Kidney (tissue), 14 donors: Measurements from ENCODE around the gene WRAP73. TPM values are rescaled to one million over a fixed set of nuclear protein-coding genes. Genes with fewer than 3 reads are reported as not detected.

ENCODE experiments used
- DNase-seq, 5 donors: peaks; one replicate each; pipeline ENCODE4 v3.0.0-alpha.2; 2013 to 2020
- FAIRE-seq: peaks from 2 replicates; lab custom pipeline; 2012; peaks lifted over from hg19 to GRCh38; lab: Jason Lieb, UNC
- H3K27ac ChIP-seq, 2 donors: one replicate each; pipeline ENCODE4 v1.7.0; 2013; ENCODE audit warnings: low read depth in 2 of 2, low read length in 2 of 2, inconsistent platforms in 1 of 2
- H3K27me3 ChIP-seq: one replicate; pipeline ENCODE4 v1.7.1; 2013; ENCODE audit warnings: low read length, inconsistent platforms; ENCODE audit not compliant: control insufficient read depth, insufficient read depth
- H3K36me3 ChIP-seq, 3 donors: one replicate each; pipeline versions ENCODE4 v1.7.0 to v1.7.1; 2013; ENCODE audit warnings: low read length in 3 of 3, control low read depth in 1 of 3, inconsistent platforms in 1 of 3; ENCODE audit not compliant: insufficient read depth in 3 of 3, control insufficient read depth in 2 of 3
- H3K4me1 ChIP-seq, 3 donors: one replicate each; pipeline versions ENCODE4 v1.7.0 to v1.7.1; 2013; ENCODE audit warnings: low read length in 3 of 3, inconsistent platforms in 1 of 3, low read depth in 1 of 3; ENCODE audit not compliant: control insufficient read depth in 2 of 3, insufficient read depth in 2 of 3
- H3K4me3 ChIP-seq, 3 donors: one replicate each; pipeline versions ENCODE4 v1.7.0 to v1.8.1; 2013; ENCODE audit warnings: low read length in 3 of 3, control low read depth in 1 of 3, inconsistent platforms in 1 of 3
- H3K9ac ChIP-seq, 3 donors: one replicate each; pipeline versions ENCODE4 v1.7.0 to v1.7.1; 2013; ENCODE audit warnings: low read length in 3 of 3, control low read depth in 1 of 3, inconsistent platforms in 1 of 3
- H3K9me3 ChIP-seq, 3 donors: one replicate each; pipeline versions ENCODE4 v1.7.0 to v1.7.1; 2013; ENCODE audit warnings: low read length in 3 of 3, control low read depth in 1 of 3, inconsistent platforms in 1 of 3; ENCODE audit not compliant: control insufficient read depth in 2 of 3, insufficient read depth in 1 of 3
- intact Hi-C: fragments of 100-400 bp; cut with DNase I; formaldehyde crosslinking; loops from one replicate; pipeline ENCODE4 v1.11.1; 2022
- polyA plus RNA-seq: library from polyadenylated mRNA; stranded (reverse); fragments of 350-450 nt; fragmentation: Illumina TruSeq; extraction: RNeasy Lipid Tissue Mini Kit (QIAGEN cat#74804); gene quantifications from one replicate; pipeline ENCODE4 v1.2.3, GENCODE V29; 2014; ENCODE audit warnings: low read depth, low replicate concordance; ENCODE audit not compliant: insufficient read depth
- total RNA-seq: library from RNA; stranded (reverse); fragmentation: NEBNext Ultra II Directional; extraction: Animal tissue kit (Norgen Biotek cat#: 25700); gene quantifications from one replicate; pipeline ENCODE4 v1.2.1, GENCODE V29; 2021
- TF ChIP-seq, protein P1 (sequence below): IDR thresholded peaks from 3 replicates; pipeline ENCODE4 v1.5.1; 2012; ENCODE audit warnings: mild to moderate bottlenecking, moderate library complexity, borderline replicate concordance; ENCODE audit not compliant: insufficient read depth; ENCODE audit errors: extremely low read depth
- donor health status: control.
- donor health status: control.
- donor health status: control.
- donor health status: control.
- donor health status: control.
- donor health status: DM: yes; HTN: yes; CAD: no.
- donor health status: Normal renal cell carcinoma (clear cell type).

The WRAP73 gene
- total and polyA plus RNA-seq, 2 donors from 2014 or later: 18.4 to 19.6 TPM

GRCh38 chr1:3608154-3608553 is 41.7 kb downstream of the WRAP73 start:
- intact Hi-C loops: no loop called here
- Histone ChIP-seq H3K27me3 (no peaks in the 10 kb centered on the region), H3K27ac (no peak overlapping the region), H3K4me1 (peaks cover 0 to 10% (median 0%) of the 10 kb centered on the region in 3 donors), H3K9me3 (no peaks in the 10 kb centered on the region), H3K36me3 (no peaks in the 10 kb centered on the region), H3K9ac (no peak overlapping the region), H3K4me3 (no peak overlapping the region)
- DNase-seq: no peak
- TF ChIP-seq, protein P1, sequence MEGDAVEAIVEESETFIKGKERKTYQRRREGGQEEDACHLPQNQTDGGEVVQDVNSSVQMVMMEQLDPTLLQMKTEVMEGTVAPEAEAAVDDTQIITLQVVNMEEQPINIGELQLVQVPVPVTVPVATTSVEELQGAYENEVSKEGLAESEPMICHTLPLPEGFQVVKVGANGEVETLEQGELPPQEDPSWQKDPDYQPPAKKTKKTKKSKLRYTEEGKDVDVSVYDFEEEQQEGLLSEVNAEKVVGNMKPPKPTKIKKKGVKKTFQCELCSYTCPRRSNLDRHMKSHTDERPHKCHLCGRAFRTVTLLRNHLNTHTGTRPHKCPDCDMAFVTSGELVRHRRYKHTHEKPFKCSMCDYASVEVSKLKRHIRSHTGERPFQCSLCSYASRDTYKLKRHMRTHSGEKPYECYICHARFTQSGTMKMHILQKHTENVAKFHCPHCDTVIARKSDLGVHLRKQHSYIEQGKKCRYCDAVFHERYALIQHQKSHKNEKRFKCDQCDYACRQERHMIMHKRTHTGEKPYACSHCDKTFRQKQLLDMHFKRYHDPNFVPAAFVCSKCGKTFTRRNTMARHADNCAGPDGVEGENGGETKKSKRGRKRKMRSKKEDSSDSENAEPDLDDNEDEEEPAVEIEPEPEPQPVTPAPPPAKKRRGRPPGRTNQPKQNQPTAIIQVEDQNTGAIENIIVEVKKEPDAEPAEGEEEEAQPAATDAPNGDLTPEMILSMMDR: no peak
- no peak for FAIRE-seq

- intact Hi-C loops: no loop called here
- no peak overlapping the region for H3K27ac ChIP-seq
- FAIRE-seq (no peak), DNase-seq (no peak)
- TF ChIP-seq, protein P1: no peak
- H3K4me3 ChIP-seq: no peak overlapping the region
- no peaks in the 10 kb centered on the region for H3K27me3 ChIP-seq
- H3K36me3 ChIP-seq: no peaks in the 10 kb centered on the region
- no peak overlapping the region for H3K9ac ChIP-seq
- no peaks in the 10 kb centered on the region for H3K9me3 ChIP-seq
- H3K4me1 ChIP-seq: peaks cover 0 to 10% (median 0%) of the 10 kb centered on the region in 3 donors
These were observed 42.2 kb downstream of the WRAP73 start for GRCh38 chr1:3607703-3608065.

GRCh38 chr1:3606779-3607702 is 42.9 kb downstream of the WRAP73 start:
- Histone ChIP-seq H3K9me3 (no peaks in the 10 kb centered on the region), H3K27ac (no peak overlapping the region), H3K4me3 (no peak overlapping the region), H3K4me1 (peaks cover 0 to 10% (median 0%) of the 10 kb centered on the region in 3 donors), H3K9ac (no peak overlapping the region), H3K27me3 (no peaks in the 10 kb centered on the region), H3K36me3 (no peaks in the 10 kb centered on the region)
- FAIRE-seq (no peak), DNase-seq (no peak)
- TF ChIP-seq, protein P1: no peak
- intact Hi-C loops: no loop called here
